Tibial artery (tissue), 4 donors: ENCODE results near the gene SLC13A3.

Experiments
- DNase-seq, 2 donors: peaks; one replicate each; pipeline ENCODE4 v3.0.0-alpha.2; 2019
- H3K27ac ChIP-seq, 2 donors: fragments of 200-600 bp; sonication (generic) in 1 of 2; 1 replicate in 1 of 2; 2 replicates in 1 of 2; pipeline ENCODE4 v1.5.1; 2018 to 2019; ENCODE audit warnings: mild to moderate bottlenecking in 1 of 2
- H3K27me3 ChIP-seq, 2 donors: fragments of 200-600 bp; sonication (generic) in 1 of 2; one replicate each; pipeline versions ENCODE4 v1.5.1 to v1.6.0; 2016 to 2019
- H3K36me3 ChIP-seq, 3 donors: fragments of 200-600 bp; sonication (generic) in 2 of 3; one replicate each; pipeline ENCODE4 v1.5.1; 2016 to 2019; ENCODE audit warnings: mild to moderate bottlenecking in 2 of 3
- H3K4me1 ChIP-seq, 4 donors: fragments of 200-600 bp; sonication (generic) in 2 of 4; 1 replicate in 3 of 4; 2 replicates in 1 of 4; pipeline ENCODE4 v1.5.1; 2016 to 2019
- H3K4me3 ChIP-seq, 2 donors: fragments of 200-600 bp; sonication (generic) in 1 of 2; 1 replicate in 1 of 2; 2 replicates in 1 of 2; pipeline ENCODE4 v1.5.1; 2018 to 2019; ENCODE audit warnings: mild to moderate bottlenecking in 2 of 2
- H3K9me3 ChIP-seq, 3 donors: fragments of 200-600 bp; sonication (generic) in 1 of 3; one replicate each; pipeline ENCODE4 v1.5.1; 2016 to 2019
- intact Hi-C: fragments of 100-400 bp; cut with DNase I; formaldehyde crosslinking; loops from one replicate; pipeline ENCODE4 v1.15.0; 2023; ENCODE audit warnings: low total_unique reads
- TF ChIP-seq, protein P1 (sequence below), 2 experiments: fragments of 200-600 bp in 1 of 2; fragments of 450-650 bp in 1 of 2; IDR thresholded peaks; one replicate each; pipeline ENCODE4 v1.5.1; 2017 to 2019; ENCODE audit warnings: antibody characterized with exemption in 2 of 2, mild to moderate bottlenecking in 1 of 2, moderate library complexity in 1 of 2

Gene SLC13A3

DNA sequence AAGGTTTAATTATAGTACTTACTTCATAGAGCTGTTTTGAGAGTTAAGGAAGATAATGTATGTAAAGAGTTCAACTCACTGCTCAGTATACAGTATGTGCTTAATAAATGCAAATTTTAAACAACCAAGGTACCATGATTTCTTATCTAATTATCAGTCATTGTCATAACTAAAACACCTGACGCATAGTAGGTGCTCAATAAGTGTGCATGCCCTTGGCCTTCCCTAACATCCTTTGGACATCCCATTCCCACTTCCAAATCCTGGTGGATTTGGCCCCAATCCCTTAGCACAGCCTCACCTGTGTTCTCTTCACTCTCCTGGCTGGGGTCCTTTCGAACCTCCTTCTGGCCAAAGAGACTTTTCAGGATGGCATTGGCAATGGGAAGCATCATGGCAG, 41.1 kb downstream of the SLC13A3 start:
- TF ChIP-seq, protein P1, sequence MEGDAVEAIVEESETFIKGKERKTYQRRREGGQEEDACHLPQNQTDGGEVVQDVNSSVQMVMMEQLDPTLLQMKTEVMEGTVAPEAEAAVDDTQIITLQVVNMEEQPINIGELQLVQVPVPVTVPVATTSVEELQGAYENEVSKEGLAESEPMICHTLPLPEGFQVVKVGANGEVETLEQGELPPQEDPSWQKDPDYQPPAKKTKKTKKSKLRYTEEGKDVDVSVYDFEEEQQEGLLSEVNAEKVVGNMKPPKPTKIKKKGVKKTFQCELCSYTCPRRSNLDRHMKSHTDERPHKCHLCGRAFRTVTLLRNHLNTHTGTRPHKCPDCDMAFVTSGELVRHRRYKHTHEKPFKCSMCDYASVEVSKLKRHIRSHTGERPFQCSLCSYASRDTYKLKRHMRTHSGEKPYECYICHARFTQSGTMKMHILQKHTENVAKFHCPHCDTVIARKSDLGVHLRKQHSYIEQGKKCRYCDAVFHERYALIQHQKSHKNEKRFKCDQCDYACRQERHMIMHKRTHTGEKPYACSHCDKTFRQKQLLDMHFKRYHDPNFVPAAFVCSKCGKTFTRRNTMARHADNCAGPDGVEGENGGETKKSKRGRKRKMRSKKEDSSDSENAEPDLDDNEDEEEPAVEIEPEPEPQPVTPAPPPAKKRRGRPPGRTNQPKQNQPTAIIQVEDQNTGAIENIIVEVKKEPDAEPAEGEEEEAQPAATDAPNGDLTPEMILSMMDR (IDR thresholded peaks at IDR 0.05) = no peak
- intact Hi-C loops = no loop called here
- Histone ChIP-seq H3K4me3 (no peak overlapping the region), H3K36me3 (peaks cover 0 to 5% (median 0%) of the 10 kb centered on the region in 3 donors), H3K4me1 (no peaks in the 10 kb centered on the region), H3K9me3 (no peaks in the 10 kb centered on the region), H3K27ac (no peak overlapping the region), H3K27me3 (no peaks in the 10 kb centered on the region)
- DNase-seq = no peak

DNA sequence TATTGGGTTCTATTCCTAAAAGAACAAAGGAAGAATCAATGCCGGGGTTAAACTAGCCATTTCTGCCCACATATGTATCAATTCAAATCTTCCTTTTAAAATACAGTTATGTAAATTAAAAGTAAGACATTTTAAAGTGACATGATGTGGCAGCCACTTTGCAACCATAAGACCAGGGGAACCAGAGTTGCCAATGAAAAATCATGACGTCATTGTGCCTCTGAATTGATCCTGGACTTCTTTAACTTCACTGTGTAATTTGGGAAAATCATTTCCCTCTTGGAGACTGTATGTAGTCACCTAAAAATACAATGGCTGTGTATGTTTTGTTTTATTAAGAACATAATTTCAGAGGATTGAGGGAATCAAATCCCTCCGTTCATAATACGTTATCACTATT, 42.2 kb downstream of the SLC13A3 start:
- peaks cover 0 to 5% (median 0%) of the 10 kb centered on the region in 3 donors for H3K36me3 ChIP-seq
- no peaks in the 10 kb centered on the region for H3K9me3 ChIP-seq
- no peak overlapping the region for H3K4me3 ChIP-seq
- no peaks in the 10 kb centered on the region for H3K27me3 ChIP-seq
- H3K4me1 ChIP-seq = no peaks in the 10 kb centered on the region
- intact Hi-C loops = no loop called here
- DNase-seq = no peak
- TF ChIP-seq, protein P1 (IDR thresholded peaks at IDR 0.05) = no peak
- no peak overlapping the region for H3K27ac ChIP-seq

DNA sequence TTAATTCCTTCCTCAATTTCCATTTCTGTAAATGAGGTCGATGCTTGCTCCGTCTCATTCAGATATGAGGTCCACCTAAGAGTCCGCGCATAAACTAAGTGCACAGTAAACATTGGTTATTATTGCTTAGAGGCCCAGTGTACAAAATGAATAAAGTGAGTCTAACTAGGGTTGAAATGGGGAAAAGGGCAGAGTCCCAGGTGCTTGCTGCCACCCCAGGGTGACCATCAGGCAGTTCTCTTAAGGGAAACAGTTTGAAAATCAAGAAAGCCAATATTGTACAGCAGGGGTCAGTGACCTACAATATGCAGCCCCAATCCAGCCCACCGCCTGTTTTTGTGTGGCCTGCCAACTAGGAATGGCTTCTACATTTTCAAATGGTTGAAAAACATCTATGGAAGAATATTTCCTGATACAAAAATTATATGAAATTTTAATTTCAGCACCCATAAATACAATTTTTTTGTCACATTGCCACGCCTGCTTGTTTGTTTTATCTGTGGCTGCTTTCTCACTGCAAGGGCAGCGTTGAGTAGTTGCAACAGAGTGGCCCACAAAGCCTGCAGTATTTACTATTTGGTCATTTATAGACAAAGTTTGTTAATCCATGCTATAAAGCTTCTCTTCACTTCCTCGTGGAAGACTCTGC, 43.3 kb downstream of the SLC13A3 start:
- Histone ChIP-seq H3K4me3 (no peak overlapping the region), H3K4me1 (no peaks in the 10 kb centered on the region), H3K36me3 (peaks cover 0 to 5% (median 0%) of the 10 kb centered on the region in 3 donors), H3K9me3 (no peaks in the 10 kb centered on the region), H3K27me3 (no peaks in the 10 kb centered on the region), H3K27ac (no peak overlapping the region)
- intact Hi-C loops = no loop called here
- TF ChIP-seq, protein P1 (IDR thresholded peaks at IDR 0.05) = no peak
- no peak for DNase-seq

DNA sequence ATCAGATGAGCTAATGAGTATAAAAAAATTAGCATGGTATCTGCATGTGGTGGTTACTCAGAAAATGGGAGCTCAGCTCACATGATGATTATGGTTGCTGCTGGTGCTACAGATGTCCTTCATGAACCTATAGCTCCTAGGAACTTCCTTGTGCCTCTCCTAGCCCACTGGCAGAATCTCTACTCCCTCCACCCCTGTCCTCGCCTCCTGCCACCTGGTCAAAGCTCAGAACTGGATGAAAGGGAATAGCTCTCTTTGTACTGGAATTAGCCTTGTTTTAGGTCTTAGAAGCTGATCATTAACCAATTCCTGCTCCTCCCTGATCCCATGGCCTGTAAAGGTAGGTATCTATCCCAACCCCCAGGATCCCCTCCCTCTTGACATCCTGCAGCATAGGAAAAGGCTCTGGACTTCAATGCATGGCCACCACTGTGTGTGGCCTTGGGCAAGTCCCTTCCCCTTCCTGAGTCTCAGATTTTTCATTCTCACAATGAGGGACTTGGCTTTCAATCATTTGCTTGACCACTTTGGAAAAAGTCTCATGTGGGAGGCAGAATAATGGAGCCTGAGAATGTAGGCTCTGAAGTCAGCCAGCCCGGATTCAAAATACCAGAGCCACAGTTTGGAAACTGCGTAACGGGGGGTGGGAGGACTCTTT, 43.9 kb downstream of the SLC13A3 start:
- DNase-seq = no peak
- H3K9me3 ChIP-seq = no peaks in the 10 kb centered on the region
- intact Hi-C loops = no loop called here
- TF ChIP-seq, protein P1 (IDR thresholded peaks at IDR 0.05) = no peak
- H3K4me3 ChIP-seq = no peak overlapping the region
- no peaks in the 10 kb centered on the region for H3K27me3 ChIP-seq
- no peak overlapping the region for H3K27ac ChIP-seq
- peaks cover 0 to 5% (median 0%) of the 10 kb centered on the region in 3 donors for H3K36me3 ChIP-seq
- H3K4me1 ChIP-seq = no peaks in the 10 kb centered on the region

DNA sequence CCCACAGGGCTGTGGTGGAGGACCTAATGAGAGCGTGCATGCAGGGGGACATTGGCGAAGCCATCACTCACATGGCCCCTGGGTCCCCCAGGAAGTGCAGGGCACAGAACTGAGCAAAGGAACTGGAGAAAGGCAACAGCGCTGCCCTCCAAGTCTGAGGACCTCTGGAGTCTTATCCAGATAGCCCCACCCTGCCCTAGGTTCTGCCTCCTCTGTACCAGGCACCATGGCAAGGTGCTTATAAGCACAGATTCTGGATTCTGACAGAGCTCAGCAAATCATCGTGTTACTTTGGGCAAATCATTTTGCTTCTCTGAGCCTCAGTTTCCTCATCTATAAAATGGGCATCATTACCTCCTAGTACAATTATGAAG, 44.5 kb downstream of the SLC13A3 start:
- TF ChIP-seq, protein P1 (IDR thresholded peaks at IDR 0.05) = no peak
- intact Hi-C loops = no loop called here
- Histone ChIP-seq H3K4me3 (no peak overlapping the region), H3K9me3 (no peaks in the 10 kb centered on the region), H3K27ac (no peak overlapping the region), H3K36me3 (peaks cover 0 to 5% (median 0%) of the 10 kb centered on the region in 3 donors), H3K27me3 (no peaks in the 10 kb centered on the region), H3K4me1 (no peaks in the 10 kb centered on the region)
- no peak for DNase-seq
